Liver (tissue), 9 donors: ENCODE results near the gene MESD. TPM values are rescaled to one million over a fixed set of nuclear protein-coding genes. Genes with fewer than 3 reads are reported as not detected.

Experiments used
- DNase-seq: peaks from one replicate; pipeline ENCODE4 v3.0.0-alpha.2; 2017; ENCODE audit warnings: low spot score
- H3K27ac ChIP-seq, 2 donors: one replicate each; pipeline ENCODE4 v1.7.0; 2013; ENCODE audit warnings: inconsistent platforms in 2 of 2, low read length in 2 of 2, control low read depth in 1 of 2, low read depth in 1 of 2, mild to moderate bottlenecking in 1 of 2
- H3K27me3 ChIP-seq, 4 donors: one replicate each; pipeline versions ENCODE4 v1.6.1 to v1.7.0; 2013; ENCODE audit warnings: low read length in 3 of 4, inconsistent platforms in 1 of 4, mild to moderate bottlenecking in 1 of 4, moderate library complexity in 1 of 4; ENCODE audit not compliant: control insufficient read depth in 4 of 4, insufficient read depth in 4 of 4
- H3K36me3 ChIP-seq, 4 donors: one replicate each; pipeline versions ENCODE4 v1.6.1 to v1.7.0; 2013; ENCODE audit warnings: low read length in 3 of 4, mild to moderate bottlenecking in 3 of 4, low read depth in 1 of 4, moderate library complexity in 1 of 4; ENCODE audit not compliant: control insufficient read depth in 4 of 4, insufficient read depth in 3 of 4
- H3K4me1 ChIP-seq, 4 donors: one replicate each; pipeline versions ENCODE4 v1.6.1 to v1.7.0; 2013; ENCODE audit warnings: low read length in 3 of 4, mild to moderate bottlenecking in 3 of 4, moderate library complexity in 1 of 4; ENCODE audit not compliant: control insufficient read depth in 4 of 4, insufficient read depth in 4 of 4
- H3K4me3 ChIP-seq, 3 donors: one replicate each; pipeline versions ENCODE4 v1.6.1 to v1.7.0; 2013; ENCODE audit warnings: low read length in 3 of 3, control low read depth in 1 of 3, low read depth in 1 of 3, mild to moderate bottlenecking in 1 of 3
- H3K9ac ChIP-seq, 2 donors: one replicate each; pipeline ENCODE4 v1.7.0; 2013; ENCODE audit warnings: low read length in 2 of 2, mild to moderate bottlenecking in 2 of 2, moderate library complexity in 2 of 2, control low read depth in 1 of 2, low read depth in 1 of 2
- H3K9me3 ChIP-seq, 4 donors: one replicate each; pipeline versions ENCODE4 v1.6.1 to v1.7.0; 2013; ENCODE audit warnings: low read length in 3 of 4; ENCODE audit not compliant: control insufficient read depth in 4 of 4
- CTCF ChIP-seq: fragments of 150-350 bp; IDR thresholded peaks from 2 replicates; pipeline ENCODE4 v1.5.1; 2017; ENCODE audit warnings: improper control_type of control experiment, low read depth, low read length; ENCODE audit not compliant: missing input control
- EGR1 ChIP-seq, 2 donors: IDR thresholded peaks; 2 replicates each; pipeline ENCODE4 v1.6.1; 2016 to 2018; ENCODE audit warnings: antibody characterized with exemption in 2 of 2, low read depth in 2 of 2
- FOXA1 ChIP-seq: IDR thresholded peaks from 2 replicates; pipeline ENCODE4 v1.6.1; 2016; ENCODE audit warnings: antibody characterized with exemption
- FOXA2 ChIP-seq: IDR thresholded peaks from 2 replicates; pipeline ENCODE4 v1.6.1; 2016; ENCODE audit warnings: antibody characterized with exemption
- GABPA ChIP-seq, 2 donors: IDR thresholded peaks in 1 of 2; conservative IDR thresholded peaks in 1 of 2; 2 replicates each; pipeline ENCODE4 v1.6.1; 2016; ENCODE audit warnings: antibody characterized with exemption in 2 of 2, mild to moderate bottlenecking in 1 of 2, moderate library complexity in 1 of 2
- HNF4A ChIP-seq, 2 donors: conservative IDR thresholded peaks; 2 replicates each; pipeline ENCODE4 v1.6.1; 2016; ENCODE audit warnings: antibody characterized with exemption in 2 of 2, mild to moderate bottlenecking in 2 of 2
- HNF4G ChIP-seq: IDR thresholded peaks from 2 replicates; pipeline ENCODE4 v1.6.1; 2016; ENCODE audit warnings: antibody characterized with exemption
- JUND ChIP-seq, 2 donors: IDR thresholded peaks; 2 replicates each; pipeline ENCODE4 v1.6.1; 2016; ENCODE audit warnings: antibody characterized with exemption in 2 of 2
- MAX ChIP-seq: IDR thresholded peaks from 2 replicates; pipeline ENCODE4 v1.6.1; 2016; ENCODE audit warnings: antibody characterized with exemption
- NR2F2 ChIP-seq: IDR thresholded peaks from 2 replicates; pipeline ENCODE4 v1.6.1; 2016; ENCODE audit warnings: antibody characterized with exemption
- RAD21 ChIP-seq, 2 donors: IDR thresholded peaks; 2 replicates each; pipeline ENCODE4 v1.6.1; 2016; ENCODE audit warnings: antibody characterized with exemption in 2 of 2, mild to moderate bottlenecking in 2 of 2
- REST ChIP-seq: IDR thresholded peaks from 2 replicates; pipeline ENCODE4 v1.6.1; 2016; ENCODE audit warnings: antibody characterized with exemption, mild to moderate bottlenecking
- RXRA ChIP-seq, 2 donors: IDR thresholded peaks; 2 replicates each; pipeline ENCODE4 v1.6.1; 2017 to 2018; ENCODE audit warnings: antibody characterized with exemption in 2 of 2, mild to moderate bottlenecking in 1 of 2
- SP1 ChIP-seq: IDR thresholded peaks from 2 replicates; pipeline ENCODE4 v1.6.1; 2018; ENCODE audit warnings: antibody characterized with exemption, mild to moderate bottlenecking
- TAF1 ChIP-seq: conservative IDR thresholded peaks from 2 replicates; pipeline ENCODE4 v1.6.1; 2016; ENCODE audit warnings: antibody characterized with exemption, mild to moderate bottlenecking
- YY1 ChIP-seq: IDR thresholded peaks from 2 replicates; pipeline ENCODE4 v1.6.1; 2016; ENCODE audit warnings: antibody characterized with exemption, mild to moderate bottlenecking
- ZBTB33 ChIP-seq: IDR thresholded peaks from 2 replicates; pipeline ENCODE4 v1.6.1; 2016; ENCODE audit warnings: antibody characterized with exemption
- WGBS: extraction: QIAGEN DNeasy Blood & Tissue Kit; methylation state at CpG from one replicate; pipeline ENCODE4 v1.1.7; 2013; 5-methylcytosine and 5-hydroxymethylcytosine counted together
- polyA plus RNA-seq, 2 donors: library from polyadenylated mRNA; stranded (reverse) in 1 of 2; unstranded in 1 of 2; fragments of 200-250 nt in 1 of 2; fragments of >200 nt in 1 of 2; fragmentation: Nextera tagmentation in 1 of 2; extraction: Ambion mirVana in 1 of 2; gene quantifications; one replicate each; pipeline versions ENCODE4 v1.2.1 to v1.2.3, GENCODE V29; 2013 to 2015
- total RNA-seq, 2 donors: library from RNA; depleted of rRNA; stranded (reverse); fragments of >200 nt; gene quantifications; one replicate each; pipeline ENCODE4 v1.2.3, GENCODE V29; 2014
- TF ChIP-seq, protein P1 (sequence below): IDR thresholded peaks from 2 replicates; pipeline ENCODE4 v1.6.1; 2016; ENCODE audit warnings: antibody characterized with exemption
- donor health status: healthy.
- donor health status: healthy.
- donor health status: healthy.
- donor health status: healthy.
- donor health status: healthy.

The MESD gene
- total and polyA plus RNA-seq, 4 donors: 15.3 to 24.0 (median 17.0) TPM

GRCh38 chr15:81025721-81026370 lies 36.2 kb upstream of the MESD start:
- no peak for TF ChIP-seq CTCF
- no peak for TF ChIP-seq JUND (IDR thresholded peaks at IDR 0.05)
- no peak for TF ChIP-seq FOXA1
- TF ChIP-seq REST: no peak
- TF ChIP-seq, protein P1, sequence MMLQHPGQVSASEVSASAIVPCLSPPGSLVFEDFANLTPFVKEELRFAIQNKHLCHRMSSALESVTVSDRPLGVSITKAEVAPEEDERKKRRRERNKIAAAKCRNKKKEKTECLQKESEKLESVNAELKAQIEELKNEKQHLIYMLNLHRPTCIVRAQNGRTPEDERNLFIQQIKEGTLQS: no peak
- TF ChIP-seq FOXA2: no peak
- TF ChIP-seq NR2F2: no peak
- TF ChIP-seq RXRA (IDR thresholded peaks at IDR 0.05): no peak
- no peak for TF ChIP-seq MAX
- no peak for TF ChIP-seq TAF1
- TF ChIP-seq HNF4G: no peak
- no peak for TF ChIP-seq SP1
- no peak for TF ChIP-seq YY1
- TF ChIP-seq GABPA (IDR thresholded peaks at IDR 0.05 in 1 of 2, conservative IDR thresholded peaks at IDR 0.05 in 1 of 2): no peak
- TF ChIP-seq ZBTB33: no peak
- TF ChIP-seq EGR1 (IDR thresholded peaks at IDR 0.05; ENCODE audit: low read depth in 2 of 2): no peak
- no peak for TF ChIP-seq RAD21 (IDR thresholded peaks at IDR 0.05)
- TF ChIP-seq HNF4A (conservative IDR thresholded peaks at IDR 0.05): no peak
- Histone ChIP-seq H3K27me3 (no peaks in the 10 kb centered on the region), H3K9ac (no peak overlapping the region), H3K9me3 (no peaks in the 10 kb centered on the region), H3K36me3 (no peaks in the 10 kb centered on the region), H3K4me3 (no peak overlapping the region), H3K4me1 (peaks cover 0 to 12% (median 2%) of the 10 kb centered on the region in 4 donors), H3K27ac (no peak overlapping the region)
- DNase-seq: no peak
- 94% methylated on average over 4 of the region's 4 CpGs for WGBS
